ENCODE results near the gene IRF2BPL. TPM values are rescaled to one million over a fixed set of nuclear protein-coding genes. Genes with fewer than 3 reads are reported as not detected.
A peak's percentile ranks its signal among the peaks of the same experiment; 100 is the strongest.

IRF2BPL gene
- total and polyA plus RNA-seq, 9 of the 15 experiments (the other 6 are each of a cell fraction or from before 2014, with no cell fraction given) = 0.52 to 21.6 (median 2.5) TPM

- TF ChIP-seq, protein P1, sequence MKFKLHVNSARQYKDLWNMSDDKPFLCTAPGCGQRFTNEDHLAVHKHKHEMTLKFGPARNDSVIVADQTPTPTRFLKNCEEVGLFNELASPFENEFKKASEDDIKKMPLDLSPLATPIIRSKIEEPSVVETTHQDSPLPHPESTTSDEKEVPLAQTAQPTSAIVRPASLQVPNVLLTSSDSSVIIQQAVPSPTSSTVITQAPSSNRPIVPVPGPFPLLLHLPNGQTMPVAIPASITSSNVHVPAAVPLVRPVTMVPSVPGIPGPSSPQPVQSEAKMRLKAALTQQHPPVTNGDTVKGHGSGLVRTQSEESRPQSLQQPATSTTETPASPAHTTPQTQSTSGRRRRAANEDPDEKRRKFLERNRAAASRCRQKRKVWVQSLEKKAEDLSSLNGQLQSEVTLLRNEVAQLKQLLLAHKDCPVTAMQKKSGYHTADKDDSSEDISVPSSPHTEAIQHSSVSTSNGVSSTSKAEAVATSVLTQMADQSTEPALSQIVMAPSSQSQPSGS (CRISPR knock-in tag; IDR thresholded peaks at IDR 0.05) = no peak
- TF ChIP-seq NFIX (CRISPR knock-in tag; IDR thresholded peaks at IDR 0.05; ENCODE audit: low read depth) (no peak), ZC3H4 (CRISPR knock-in tag; IDR thresholded peaks at IDR 0.05; ENCODE audit: borderline replicate concordance) (no peak), ZFP36 (IDR thresholded peaks at IDR 0.05; ENCODE audit: low read depth, low read length, partially characterized antibody) (no peak), MCM3 (IDR thresholded peaks at IDR 0.05) (no peak), ZNF79 (CRISPR knock-in tag; IDR thresholded peaks at IDR 0.05; ENCODE audit: low read depth) (no peak), HDAC1 (IDR thresholded peaks at IDR 0.05) (peak in 1 of 2 experiments; percentile 59; a peak in 2 of 4 replicates), ZNF445 (CRISPR knock-in tag; IDR thresholded peaks at IDR 0.05; ENCODE audit: low read depth) (no peak), NUFIP1 (IDR thresholded peaks at IDR 0.05; ENCODE audit: partially characterized antibody) (no peak), JUND (IDR thresholded peaks at IDR 0.05; ENCODE audit: borderline replicate concordance, low read depth, low read length) (peak; percentile 67; the same call in 1 of the 2 replicates), JUND (tag; IDR thresholded peaks at IDR 0.05; ENCODE audit: borderline replicate concordance, low read depth, low read length) (peak; percentile 20; the same call in 1 of the 3 replicates), ETV1 (tag; conservative IDR thresholded peaks at IDR 0.05; ENCODE audit: low read depth) (no peak), ZFP30 (CRISPR knock-in tag; IDR thresholded peaks at IDR 0.05; ENCODE audit: borderline replicate concordance) (no peak), RFX5 (IDR thresholded peaks at IDR 0.05; ENCODE audit: low read depth, low read length) (no peak), HOXB6 (CRISPR knock-in tag; IDR thresholded peaks at IDR 0.05; ENCODE audit: borderline replicate concordance) (no peak), C11orf30 (IDR thresholded peaks at IDR 0.05; ENCODE audit: low read depth) (no peak), SRSF3 (IDR thresholded peaks at IDR 0.05; ENCODE audit: insufficient read depth, low read length) (no peak), RCOR1 (IDR thresholded peaks at IDR 0.05; ENCODE audit: borderline replicate concordance in 1 of 2, low read depth in 2 of 2, low read length in 2 of 2) (0 out of 4 replicates have a peak, but pooled peaks of 1 of the 2 experiments have one; percentile 12), SRSF7 (optimal IDR thresholded peaks at IDR 0.05; ENCODE audit: low read depth, low read length) (no peak), ZNF57 (CRISPR knock-in tag; IDR thresholded peaks at IDR 0.05) (no peak)
- TF ChIP-seq, protein P2, sequence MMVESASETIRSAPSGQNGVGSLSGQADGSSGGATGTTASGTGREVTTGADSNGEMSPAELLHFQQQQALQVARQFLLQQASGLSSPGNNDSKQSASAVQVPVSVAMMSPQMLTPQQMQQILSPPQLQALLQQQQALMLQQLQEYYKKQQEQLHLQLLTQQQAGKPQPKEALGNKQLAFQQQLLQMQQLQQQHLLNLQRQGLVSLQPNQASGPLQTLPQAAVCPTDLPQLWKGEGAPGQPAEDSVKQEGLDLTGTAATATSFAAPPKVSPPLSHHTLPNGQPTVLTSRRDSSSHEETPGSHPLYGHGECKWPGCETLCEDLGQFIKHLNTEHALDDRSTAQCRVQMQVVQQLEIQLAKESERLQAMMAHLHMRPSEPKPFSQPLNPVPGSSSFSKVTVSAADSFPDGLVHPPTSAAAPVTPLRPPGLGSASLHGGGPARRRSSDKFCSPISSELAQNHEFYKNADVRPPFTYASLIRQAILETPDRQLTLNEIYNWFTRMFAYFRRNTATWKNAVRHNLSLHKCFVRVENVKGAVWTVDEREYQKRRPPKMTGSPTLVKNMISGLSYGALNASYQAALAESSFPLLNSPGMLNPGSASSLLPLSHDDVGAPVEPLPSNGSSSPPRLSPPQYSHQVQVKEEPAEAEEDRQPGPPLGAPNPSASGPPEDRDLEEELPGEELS (CRISPR knock-in tag; IDR thresholded peaks at IDR 0.05; ENCODE audit: borderline replicate concordance) = no peak
- TF ChIP-seq, protein P3, sequence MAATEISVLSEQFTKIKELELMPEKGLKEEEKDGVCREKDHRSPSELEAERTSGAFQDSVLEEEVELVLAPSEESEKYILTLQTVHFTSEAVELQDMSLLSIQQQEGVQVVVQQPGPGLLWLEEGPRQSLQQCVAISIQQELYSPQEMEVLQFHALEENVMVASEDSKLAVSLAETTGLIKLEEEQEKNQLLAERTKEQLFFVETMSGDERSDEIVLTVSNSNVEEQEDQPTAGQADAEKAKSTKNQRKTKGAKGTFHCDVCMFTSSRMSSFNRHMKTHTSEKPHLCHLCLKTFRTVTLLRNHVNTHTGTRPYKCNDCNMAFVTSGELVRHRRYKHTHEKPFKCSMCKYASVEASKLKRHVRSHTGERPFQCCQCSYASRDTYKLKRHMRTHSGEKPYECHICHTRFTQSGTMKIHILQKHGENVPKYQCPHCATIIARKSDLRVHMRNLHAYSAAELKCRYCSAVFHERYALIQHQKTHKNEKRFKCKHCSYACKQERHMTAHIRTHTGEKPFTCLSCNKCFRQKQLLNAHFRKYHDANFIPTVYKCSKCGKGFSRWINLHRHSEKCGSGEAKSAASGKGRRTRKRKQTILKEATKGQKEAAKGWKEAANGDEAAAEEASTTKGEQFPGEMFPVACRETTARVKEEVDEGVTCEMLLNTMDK (IDR thresholded peaks at IDR 0.05; ENCODE audit: borderline replicate concordance, insufficient read depth, low read depth, low read length, poor library complexity, severe bottlenecking) = no peak
Measured at GRCh38 chr14:76977793-76978720, 50.5 kb downstream of the IRF2BPL start (continued).

Measured in K562 (cell line).